Fibroblast of skin of scalp (primary cell): ENCODE data around the gene NNAT. TPM values are rescaled to one million over a fixed set of nuclear protein-coding genes. Genes with fewer than 3 reads are reported as not detected.
A peak's percentile ranks its signal among the peaks of the same experiment; 100 is the strongest.
"Not testable (repeated sequence)": the region's sequence is repeated elsewhere in the genome, so short reads cannot be mapped to it uniquely, and the experiment has no call there.

Source experiments
- DNase-seq: peaks from one replicate; pipeline ENCODE4 v3.0.0-alpha.2; 2013
- polyA plus RNA-seq, 2 experiments: library from polyadenylated mRNA; unstranded; fragments of 120-200 nt; gene quantifications; one replicate each; pipeline ENCODE4 v1.2.1, GENCODE V29; 2013; ENCODE audit not compliant: insufficient read length in 2 of 2

NNAT gene
- 13.0 TPM for polyA plus RNA-seq (2013, experiment 1 of 2; ENCODE audit: insufficient read length)
- polyA plus RNA-seq (2013, experiment 2 of 2; ENCODE audit: insufficient read length): 32.8 TPM

- DNase-seq: no peak
These were observed at the start of gene NNAT for GRCh38 chr20:37521061-37521771. Gene NNAT (plus strand): TSS chr20:37521250. CDS start chr20:37521332, 82 bp downstream.

- DNase-seq: no peak
These were observed 49.3 kb upstream of the NNAT start for GRCh38 chr20:37471741-37472235.

GRCh38 chr20:37472435-37472834 is 48.6 kb upstream of the NNAT start:
- not testable (repeated sequence) for DNase-seq

GRCh38 chr20:37473249-37474000 is 47.6 kb upstream of the NNAT start:
- DNase-seq: no peak

GRCh38 chr20:37474386-37474785 is 46.7 kb upstream of the NNAT start:
- DNase-seq: no peak

- DNase-seq: no peak
These were observed 45.8 kb upstream of the NNAT start for GRCh38 chr20:37475252-37475651.

GRCh38 chr20:37477041-37477440 is 44.0 kb upstream of the NNAT start:
- no peak for DNase-seq

GRCh38 chr20:37479266-37479665 is 41.8 kb upstream of the NNAT start:
- no peak for DNase-seq

GRCh38 chr20:37479925-37480691 is 40.9 kb upstream of the NNAT start:
- DNase-seq: no peak

- DNase-seq: no peak
These were observed 40.1 kb upstream of the NNAT start for GRCh38 chr20:37480919-37481318.

- no peak for DNase-seq
These were observed 39.4 kb upstream of the NNAT start for GRCh38 chr20:37481610-37482009.

GRCh38 chr20:37484331-37484730 is 36.7 kb upstream of the NNAT start:
- DNase-seq: no peak

- not testable (repeated sequence) for DNase-seq
These were observed 34.8 kb upstream of the NNAT start for GRCh38 chr20:37486209-37486608.

- no peak for DNase-seq
These were observed 30.2 kb upstream of the NNAT start for GRCh38 chr20:37490663-37491350.

- DNase-seq: no peak
These were observed 28.9 kb upstream of the NNAT start for GRCh38 chr20:37492096-37492625.

- DNase-seq: no peak
These were observed 28.1 kb upstream of the NNAT start for GRCh38 chr20:37492945-37493344.

GRCh38 chr20:37494301-37494700 is 26.7 kb upstream of the NNAT start:
- no peak for DNase-seq

GRCh38 chr20:37494796-37495195 is 26.3 kb upstream of the NNAT start:
- no peak for DNase-seq

- peak; percentile 79 for DNase-seq
These were observed 22.9 kb upstream of the NNAT start for GRCh38 chr20:37498066-37498665.

GRCh38 chr20:37500311-37500710 is 20.7 kb upstream of the NNAT start:
- DNase-seq: no peak

- DNase-seq: no peak
These were observed 19.1 kb upstream of the NNAT start for GRCh38 chr20:37501940-37502339.

- DNase-seq: no peak
These were observed 18.4 kb upstream of the NNAT start for GRCh38 chr20:37502654-37503053.
